Endometrial microvascular endothelial cells (primary cell): ENCODE measurements around the gene SMYD3. TPM values are rescaled to one million over a fixed set of nuclear protein-coding genes. Genes with fewer than 3 reads are reported as not detected.
"Not testable (repeated sequence)": the region's sequence is repeated elsewhere in the genome, so short reads cannot be mapped to it uniquely, and the experiment has no call there.

ENCODE experiments used
- in situ Hi-C: cut with HindIII; loops from 2 replicates; pipeline ENCODE4 v1.10.0; 2017; ENCODE audit warnings: low sequenced_read_pairs, low pct_unique_long_range_greater_than_20kb; ENCODE audit errors: inconsistent ontology term
- total RNA-seq: library from RNA; depleted of rRNA; stranded (reverse); fragments of >200 nt; gene quantifications from one replicate; pipeline ENCODE4 v1.2.3, GENCODE V29; 2015; ENCODE audit errors: inconsistent ontology term

The SMYD3 gene
- total RNA-seq, 1 donor from 2014 or later = 16.6 TPM

DNA sequence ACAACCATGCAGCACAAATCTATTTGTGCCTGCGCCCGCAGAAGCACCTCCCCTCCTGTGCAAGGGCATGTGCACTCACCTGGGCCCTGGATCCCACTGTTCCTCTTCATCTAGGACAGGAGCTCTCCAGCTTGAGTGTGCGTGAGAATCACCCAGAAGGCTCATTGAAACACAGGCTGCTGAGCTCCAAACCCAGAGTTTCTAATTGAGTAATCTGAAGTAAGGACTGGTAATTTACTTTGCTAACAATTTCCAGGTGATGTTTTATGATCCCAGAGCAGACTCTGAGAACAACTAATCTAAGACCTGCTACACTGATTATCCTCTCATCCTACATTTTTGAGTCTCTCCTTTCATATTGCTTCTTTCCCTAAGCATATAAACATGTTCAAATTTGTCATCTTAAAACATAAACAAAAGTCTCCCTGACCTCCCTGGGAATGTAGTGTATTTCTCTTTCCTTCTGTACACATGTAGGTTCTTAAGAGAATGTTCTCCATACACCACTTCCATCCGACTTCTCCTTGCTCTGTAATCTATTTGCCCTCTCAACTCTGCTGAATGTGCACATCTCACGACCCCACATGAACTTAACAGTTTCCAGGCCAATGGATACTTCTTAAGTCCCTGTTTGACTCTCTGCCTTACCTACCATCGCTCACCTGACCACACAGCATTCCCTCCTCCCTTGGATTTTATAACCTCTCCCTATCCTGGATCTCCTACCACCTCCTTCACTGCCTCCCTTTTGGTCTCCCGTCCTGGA is 522.5 kb downstream of the SMYD3 start:
- in situ Hi-C loops = no loop called here

GRCh38 chr1:245983294-245983967 is 523.6 kb downstream of the SMYD3 start:
- in situ Hi-C loops = no loop called here

DNA sequence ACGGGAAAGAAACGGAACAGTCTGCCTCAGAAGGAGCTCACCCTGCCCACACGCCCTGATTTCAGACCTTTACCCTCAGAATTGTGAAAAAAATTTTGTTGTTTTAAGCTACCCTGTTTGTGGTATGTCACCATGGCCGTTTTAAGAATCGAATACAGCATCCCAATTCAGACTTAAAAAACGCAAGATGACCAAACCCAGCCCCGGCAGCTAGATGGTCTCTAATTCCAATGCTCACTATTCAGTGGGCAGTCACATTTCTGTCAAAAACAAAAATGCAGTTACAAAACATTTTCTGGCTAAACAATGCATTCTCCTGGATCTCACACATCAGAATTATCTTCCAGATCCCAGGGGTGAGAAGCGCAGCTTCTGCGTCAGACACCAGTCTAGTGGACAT is 527.5 kb downstream of the SMYD3 start:
- in situ Hi-C loops = no loop called here

DNA sequence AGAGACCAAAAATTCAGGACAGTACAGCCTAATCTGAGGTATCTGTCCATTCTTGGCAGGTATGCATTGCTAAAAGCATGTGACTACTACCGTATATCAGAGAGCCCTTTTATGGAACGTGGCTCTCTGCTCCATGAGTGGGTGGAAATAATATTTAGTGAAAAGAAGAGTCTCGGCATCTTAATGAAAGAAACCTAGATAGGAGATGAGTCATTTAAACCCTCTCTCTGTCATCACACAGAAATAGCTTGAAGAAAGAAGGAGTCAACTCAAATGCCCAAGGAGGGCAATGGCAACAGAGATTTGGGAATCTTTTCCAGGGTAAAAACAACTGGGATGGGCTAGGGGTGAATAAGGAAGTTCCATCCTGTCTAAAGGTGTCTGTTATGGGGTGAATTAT is 528.2 kb downstream of the SMYD3 start:
- in situ Hi-C loops = no loop called here

DNA sequence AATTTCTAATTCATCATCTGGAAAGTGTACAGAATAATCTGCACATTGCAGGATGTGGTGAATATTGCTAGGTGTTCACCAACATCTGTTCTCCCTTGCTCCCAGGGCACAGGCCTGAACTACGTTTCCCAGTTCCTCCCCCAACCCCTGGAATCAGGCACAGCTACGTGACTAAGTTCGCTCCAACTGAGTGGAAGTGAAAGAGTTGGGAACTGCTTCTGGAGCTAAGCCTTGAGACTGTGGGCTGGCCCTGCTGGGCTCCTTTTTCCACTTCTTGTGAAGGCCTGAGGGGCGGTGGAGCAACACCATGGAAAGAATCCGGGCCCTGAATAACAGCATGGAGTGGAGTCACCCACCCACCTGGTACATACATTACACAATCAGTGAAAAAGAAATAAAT is 534.6 kb downstream of the SMYD3 start:
- in situ Hi-C loops = no loop called here

DNA sequence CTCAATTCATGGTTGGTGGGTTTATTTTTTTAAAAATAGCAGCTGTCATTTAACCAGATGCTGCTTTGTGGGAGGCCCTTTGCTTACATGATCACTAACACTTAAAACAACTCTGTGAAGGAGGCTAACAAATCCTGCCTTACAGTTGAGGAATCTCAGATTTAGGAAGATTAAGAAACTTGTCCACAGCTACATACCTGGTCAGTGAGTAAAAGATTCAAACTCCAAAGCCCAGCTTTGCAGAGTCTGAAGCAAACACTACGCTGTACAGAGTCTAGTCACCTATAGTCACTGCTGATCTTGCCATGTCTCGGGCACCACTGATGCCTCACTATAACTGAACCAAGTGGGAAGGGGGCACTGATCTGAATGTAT is 535.4 kb downstream of the SMYD3 start:
- in situ Hi-C loops = no loop called here

GRCh38 chr1:245971076-245971710 is 535.9 kb downstream of the SMYD3 start:
- in situ Hi-C loops = not testable (repeated sequence)

GRCh38 chr1:245969283-245969682 is 537.8 kb downstream of the SMYD3 start:
- in situ Hi-C loops = no loop called here

DNA sequence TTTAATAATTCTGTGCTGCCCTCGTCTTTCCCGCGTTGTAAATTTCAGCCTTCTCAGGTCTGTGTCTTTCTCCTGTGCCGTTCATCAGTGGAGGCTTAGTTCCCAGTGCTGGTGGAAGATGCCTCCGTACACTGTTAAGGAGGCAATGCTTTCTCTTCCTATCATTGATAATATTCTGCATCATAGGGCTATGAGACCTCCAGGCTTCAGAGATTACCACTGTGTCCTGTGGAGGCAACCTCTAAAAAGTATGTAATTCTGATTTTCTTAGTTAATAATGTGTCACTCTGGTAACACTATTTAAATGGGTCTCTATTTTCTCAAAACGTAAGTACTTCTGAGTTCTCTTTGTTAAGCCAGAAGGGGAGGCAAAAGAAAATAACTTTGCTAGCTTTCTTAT is 538.3 kb downstream of the SMYD3 start:
- in situ Hi-C loops = no loop called here

GRCh38 chr1:245965398-245965797 is 541.7 kb downstream of the SMYD3 start:
- in situ Hi-C loops = no loop called here

- in situ Hi-C loops = no loop called here
These were observed 543.4 kb downstream of the SMYD3 start for GRCh38 chr1:245963649-245964048.

DNA sequence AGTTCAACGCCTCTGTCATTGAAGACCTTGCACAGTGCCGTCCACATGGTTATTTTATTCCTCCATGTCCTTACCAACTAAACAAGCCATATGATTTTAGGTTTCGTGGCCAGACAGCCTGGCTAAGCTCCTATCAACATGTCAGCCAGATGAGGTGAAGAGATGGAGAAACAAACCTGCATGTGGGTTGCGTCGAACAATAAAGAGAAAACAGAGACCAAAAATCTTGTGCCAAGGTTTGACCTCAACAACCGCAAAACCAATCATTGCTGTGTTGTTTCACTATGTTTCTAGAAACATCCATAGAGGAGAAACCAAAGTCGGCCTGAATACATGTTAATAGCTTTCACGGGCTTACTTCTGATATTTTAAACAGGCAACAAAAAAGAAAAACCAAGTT is 544.6 kb downstream of the SMYD3 start:
- in situ Hi-C loops = no loop called here

GRCh38 chr1:245961137-245961540 is 545.9 kb downstream of the SMYD3 start:
- in situ Hi-C loops = no loop called here

DNA sequence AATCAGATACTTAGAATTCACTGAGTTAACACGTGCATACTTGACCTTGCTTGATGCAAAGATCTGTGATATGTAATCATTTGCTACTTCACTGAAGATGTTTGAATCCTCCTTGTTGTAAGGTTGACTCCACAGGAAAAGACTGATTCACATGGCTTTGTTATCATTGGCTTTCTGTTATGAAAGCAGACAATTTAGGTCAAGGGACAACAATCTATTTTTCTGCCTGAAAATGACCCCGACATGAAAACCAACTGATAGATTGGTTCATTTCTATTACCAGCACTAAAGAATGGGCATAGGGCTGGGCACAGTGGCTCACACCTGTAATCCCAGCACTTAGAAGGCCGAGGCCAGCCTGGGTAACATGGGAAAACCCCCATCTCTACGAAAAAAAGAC is 546.9 kb downstream of the SMYD3 start:
- in situ Hi-C loops = no loop called here

GRCh38 chr1:245958016-245958415 is 549.1 kb downstream of the SMYD3 start:
- in situ Hi-C loops = no loop called here

DNA sequence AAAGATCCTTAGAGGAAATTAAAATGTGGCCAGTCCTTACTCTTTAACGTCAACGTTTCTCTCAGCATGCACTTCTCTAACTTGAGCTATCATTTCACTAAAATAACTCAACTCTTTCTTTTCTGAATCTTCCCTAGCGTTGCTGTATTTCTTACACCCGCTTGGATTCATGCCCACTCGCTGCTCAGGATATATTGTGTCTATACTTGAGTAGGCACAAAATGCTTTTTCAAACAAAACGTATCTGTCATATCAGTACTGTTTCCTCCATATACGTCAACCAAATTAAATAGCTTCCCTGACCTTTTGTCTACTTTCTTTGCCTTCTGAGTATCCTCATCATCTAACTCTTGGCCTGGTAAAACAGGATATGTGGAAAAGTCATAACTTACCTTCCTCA is 549.7 kb downstream of the SMYD3 start:
- in situ Hi-C loops = no loop called here

- in situ Hi-C loops = no loop called here
These were observed 550.9 kb downstream of the SMYD3 start for GRCh38 chr1:245956225-245956624.

DNA sequence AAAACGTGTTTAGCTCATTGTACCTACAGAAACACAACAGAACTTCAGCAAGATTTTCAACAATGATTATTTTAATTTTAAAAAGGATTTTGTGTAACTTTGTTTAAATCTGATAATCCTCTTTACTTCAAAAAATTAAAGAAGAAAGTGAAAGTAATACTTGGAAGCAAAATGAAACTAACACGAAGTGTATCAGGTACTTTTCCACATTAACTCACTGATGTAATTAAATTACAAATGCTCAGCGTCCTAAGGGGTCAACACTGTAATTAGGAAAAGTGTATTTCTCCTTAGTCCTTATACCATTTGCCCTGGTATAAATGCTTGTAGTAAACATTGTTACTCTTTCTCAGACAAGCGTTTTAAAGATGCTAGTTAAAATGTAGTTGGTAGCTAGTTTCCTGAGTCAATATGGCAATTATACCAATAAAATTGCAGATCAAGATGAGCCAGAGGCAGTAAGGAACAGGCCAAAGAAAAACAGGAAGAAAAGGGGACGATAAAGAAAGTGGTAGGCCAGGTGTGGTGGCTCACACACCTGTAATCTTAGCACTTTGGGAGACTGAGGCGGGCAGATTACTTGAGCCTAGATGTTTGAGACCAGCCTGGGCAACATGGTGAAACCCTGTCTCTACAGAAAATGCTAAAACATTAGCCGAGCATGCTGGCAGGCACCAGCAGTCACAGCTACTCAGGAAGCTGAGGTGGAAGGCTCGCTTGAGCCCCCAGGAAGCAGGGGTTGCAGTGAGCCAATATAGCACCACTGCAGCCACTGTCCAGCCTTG is 553.0 kb downstream of the SMYD3 start:
- in situ Hi-C loops = no loop called here

GRCh38 chr1:245952383-245953026 is 554.6 kb downstream of the SMYD3 start:
- in situ Hi-C loops = no loop called here
